Activated T-cell treated with anti-CD3 and anti-CD28 coated beads for 1 hour (primary cell): Measurements from ENCODE around the gene SYNPO2L.
"Not testable (repeated sequence)": the region's sequence is repeated elsewhere in the genome, so short reads cannot be mapped to it uniquely, and the experiment has no call there.

Experiments used
- DNase-seq: peaks from one replicate; pipeline ENCODE4 v3.0.0-alpha.2; 2020; ENCODE audit warnings: low read depth

SYNPO2L gene

GRCh38 chr10:73648975-73649829 is 6.6 kb downstream of the SYNPO2L start:
- DNase-seq = no peak

DNA sequence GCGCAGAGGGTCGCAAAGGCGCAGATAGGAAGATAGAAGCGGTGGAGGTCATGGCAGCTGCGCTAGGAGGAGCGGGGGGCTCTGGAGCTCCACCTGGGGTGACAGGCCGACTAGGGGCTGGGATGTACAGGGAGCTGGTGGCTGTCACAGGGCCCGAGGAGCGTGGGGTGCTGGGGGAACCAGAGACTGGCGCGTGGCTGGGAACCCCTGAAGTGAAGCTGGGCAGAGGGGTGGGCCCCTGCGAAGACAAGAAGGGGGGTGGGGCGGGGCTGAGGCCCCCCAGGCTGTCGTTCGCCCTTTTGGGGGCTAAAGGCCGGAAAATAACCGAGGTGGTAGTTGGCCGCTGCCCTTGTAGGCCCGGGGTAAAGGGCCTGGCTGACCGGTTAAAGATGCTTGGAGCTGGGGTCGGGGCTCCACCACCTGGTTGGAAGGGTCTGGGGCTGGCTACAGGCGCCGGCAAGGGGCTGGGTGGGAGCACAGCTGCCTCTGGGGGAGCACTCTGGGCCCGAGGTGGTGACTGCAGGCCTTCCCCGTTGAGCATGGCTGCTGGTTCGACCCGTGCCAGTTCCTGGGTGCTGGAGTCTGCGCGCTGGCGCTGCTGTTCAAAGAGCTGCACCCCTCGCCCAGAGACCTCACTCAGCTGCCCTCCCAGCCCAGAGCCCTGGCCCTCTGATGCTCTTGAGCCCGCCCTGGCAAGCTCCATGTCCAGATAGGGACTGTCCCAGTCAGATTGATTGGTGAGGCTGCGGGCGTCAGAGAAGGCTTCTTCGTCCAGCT is 7.8 kb downstream of the SYNPO2L start:
- DNase-seq = no peak

- DNase-seq = no peak
These were observed 8.5 kb downstream of the SYNPO2L start for GRCh38 chr10:73647211-73647874.

GRCh38 chr10:73646598-73647041 is 9.2 kb downstream of the SYNPO2L start:
- no peak for DNase-seq

GRCh38 chr10:73645251-73645650 is 10.6 kb downstream of the SYNPO2L start:
- no peak for DNase-seq

- no peak for DNase-seq
These were observed 11.1 kb downstream of the SYNPO2L start for GRCh38 chr10:73644767-73645166.

DNA sequence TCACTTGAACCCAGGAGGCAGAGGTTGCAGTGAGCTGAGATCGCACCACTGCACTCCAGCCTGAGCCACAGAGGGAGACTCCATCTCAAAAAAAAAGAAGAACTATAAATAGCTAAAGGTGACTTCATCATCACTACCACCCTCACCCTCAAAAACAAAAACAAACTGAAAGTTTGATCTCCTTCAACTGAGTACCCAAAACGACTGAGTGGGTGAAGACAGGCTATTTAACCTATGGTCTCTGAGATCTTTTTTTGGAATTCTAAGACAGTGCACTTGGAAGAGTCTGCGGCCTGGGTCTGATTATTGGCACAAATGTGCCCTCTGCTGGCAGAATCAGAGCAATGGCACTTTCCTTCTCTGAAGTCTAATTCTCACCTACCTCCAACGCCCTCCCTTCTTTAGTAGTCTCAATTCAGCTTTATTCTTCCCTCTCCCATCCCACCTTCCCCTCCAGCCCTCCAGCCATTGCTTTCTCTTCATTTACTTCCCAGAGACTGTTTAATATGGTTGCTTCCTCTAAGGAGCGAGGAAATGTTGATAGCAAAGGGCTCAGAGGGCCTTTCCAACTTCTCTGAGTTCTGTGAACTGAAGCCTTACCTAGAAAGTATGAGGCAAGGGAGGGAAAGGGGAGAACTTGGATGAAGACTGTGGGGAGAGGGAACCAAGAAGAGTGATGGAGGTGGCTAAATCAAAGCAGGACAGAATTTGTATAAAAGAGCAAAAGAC is 11.7 kb downstream of the SYNPO2L start:
- DNase-seq = peak; percentile 30

DNA sequence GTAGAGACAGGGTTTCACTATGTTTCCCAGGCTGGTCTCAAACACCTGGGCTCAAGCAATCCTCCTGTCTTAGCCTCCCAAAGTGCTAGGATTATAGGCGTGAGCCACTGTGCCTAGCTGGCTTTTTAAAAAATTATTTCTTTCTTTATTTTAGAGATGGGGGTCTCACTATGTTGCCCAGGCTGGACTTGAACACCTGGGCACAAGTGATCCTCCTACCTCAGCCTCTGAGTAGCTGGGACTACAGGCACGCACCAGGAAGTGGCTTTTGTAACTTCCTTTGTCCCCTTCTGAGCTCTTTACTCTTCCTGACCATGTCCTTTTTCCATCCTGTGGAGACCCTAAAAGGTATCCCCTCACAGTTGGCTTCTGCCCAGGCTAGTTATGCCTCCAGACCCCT is 12.5 kb downstream of the SYNPO2L start:
- no peak for DNase-seq

GRCh38 chr10:73641328-73642060 is 14.3 kb downstream of the SYNPO2L start, which contains the start of gene MYOZ1:
Gene MYOZ1, minus strand, starts transcription at chr10:73641474. Its CDS starts 1,457 bp downstream, at chr10:73640017.
- no peak for DNase-seq

GRCh38 chr10:73639286-73639685 is 16.5 kb downstream of the SYNPO2L start:
- no peak for DNase-seq

- no peak for DNase-seq
These were observed 20.0 kb downstream of the SYNPO2L start for GRCh38 chr10:73635781-73636180.

DNA sequence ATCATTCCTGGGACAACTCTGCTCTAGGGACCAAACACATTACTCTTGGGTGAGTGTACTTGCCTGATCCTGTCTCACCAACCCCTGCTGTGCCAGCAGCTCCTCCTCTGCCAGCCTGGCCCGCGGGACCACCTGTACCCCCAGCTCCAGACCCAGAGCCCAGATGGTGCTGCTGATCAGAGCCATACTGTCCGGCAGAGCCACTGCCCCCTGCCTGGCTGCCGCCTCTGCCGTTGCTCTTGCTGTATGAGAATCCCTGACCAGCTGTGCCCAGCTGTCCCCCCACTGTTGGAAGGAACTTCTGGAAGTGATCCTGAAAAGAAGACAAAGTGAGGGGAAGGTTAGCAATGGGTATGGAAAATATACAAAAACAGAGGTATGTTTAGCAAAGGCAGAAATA is 21.4 kb downstream of the SYNPO2L start:
- no peak for DNase-seq

GRCh38 chr10:73629165-73629564 is 26.7 kb downstream of the SYNPO2L start:
- no peak for DNase-seq

DNA sequence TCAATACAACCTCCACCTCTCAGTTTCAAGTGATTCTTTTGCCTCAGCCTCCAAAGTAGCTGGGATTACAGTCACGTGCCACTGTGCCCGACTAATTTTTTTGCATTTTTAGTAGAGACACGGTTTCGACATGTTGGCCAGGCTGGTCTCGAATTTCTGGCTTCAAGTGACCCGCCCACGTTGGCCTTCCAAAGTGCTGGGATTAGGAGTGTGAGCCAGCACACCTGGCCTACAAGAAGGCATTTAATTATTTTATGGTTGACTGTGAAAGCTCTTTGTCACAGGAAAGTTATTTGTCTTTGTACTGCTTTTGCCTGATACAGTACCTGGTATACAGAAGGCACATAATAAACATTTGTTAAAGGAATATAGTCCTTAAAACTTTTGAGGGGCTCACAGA is 27.4 kb downstream of the SYNPO2L start:
- DNase-seq = no peak

DNA sequence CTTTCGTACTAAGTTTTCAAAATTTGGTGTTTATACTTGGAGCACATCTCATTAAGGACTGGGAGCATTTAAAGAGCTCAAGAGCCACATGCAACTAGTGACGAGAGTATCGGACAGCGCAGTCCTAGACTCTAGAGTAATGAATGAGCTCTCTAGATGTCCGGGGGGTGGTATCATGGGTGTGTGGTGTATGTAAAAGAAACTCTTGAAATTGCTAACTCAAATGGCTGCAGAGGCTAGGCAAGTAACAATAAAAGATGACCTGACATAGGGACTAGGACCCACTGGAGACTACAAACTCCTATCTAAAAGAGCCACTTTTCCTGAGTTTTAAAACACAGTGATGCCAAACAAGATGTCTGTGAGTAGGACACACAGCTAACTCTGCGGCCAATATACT is 28.5 kb downstream of the SYNPO2L start:
- no peak for DNase-seq

DNA sequence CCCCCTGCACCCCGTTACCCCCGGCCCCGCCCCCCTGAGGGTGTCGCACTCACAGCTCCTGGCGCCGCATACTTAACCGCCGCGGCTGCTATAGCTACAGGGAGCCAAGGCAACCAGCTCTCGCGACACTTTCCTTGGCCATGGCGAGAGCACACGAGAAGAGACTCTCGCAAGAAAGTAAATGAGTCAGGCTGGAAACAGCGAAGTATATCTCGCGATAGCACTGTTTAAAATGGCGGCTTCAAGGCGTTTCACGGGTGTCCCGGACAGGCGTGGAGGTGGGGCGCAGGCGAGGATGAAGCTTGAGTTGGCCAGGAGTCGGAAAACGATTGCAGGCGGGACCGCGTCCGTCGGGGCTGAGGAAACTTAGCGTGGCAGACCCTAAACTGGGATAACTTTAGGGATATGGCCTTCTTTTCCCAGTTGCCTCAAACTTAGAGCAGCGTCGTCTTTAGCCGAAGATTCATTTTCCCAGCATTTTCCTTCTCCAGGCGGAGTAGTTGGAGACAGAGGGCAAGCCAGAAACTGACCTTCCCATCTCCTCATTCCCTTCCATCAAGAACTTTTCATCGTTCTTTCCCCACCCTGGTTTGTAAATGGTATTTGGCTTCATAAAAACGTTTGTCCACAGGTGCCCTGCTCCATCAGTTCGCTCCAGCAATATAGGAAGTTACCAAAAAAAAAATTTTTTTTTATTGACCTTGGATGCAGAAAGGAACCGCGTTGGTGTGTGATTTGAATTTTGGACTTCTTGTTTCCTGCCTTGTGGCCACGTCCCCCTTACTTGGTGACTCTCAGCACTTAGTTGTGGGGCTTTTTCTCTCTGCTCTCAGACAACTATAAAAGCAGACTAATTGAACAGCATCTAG is 29.7 kb downstream of the SYNPO2L start:
- DNase-seq = peak; percentile 84

GRCh38 chr10:73625004-73625883 is 30.6 kb downstream of the SYNPO2L start:
- DNase-seq = no peak

- DNase-seq = no peak
These were observed 32.8 kb downstream of the SYNPO2L start for GRCh38 chr10:73623056-73623455.

DNA sequence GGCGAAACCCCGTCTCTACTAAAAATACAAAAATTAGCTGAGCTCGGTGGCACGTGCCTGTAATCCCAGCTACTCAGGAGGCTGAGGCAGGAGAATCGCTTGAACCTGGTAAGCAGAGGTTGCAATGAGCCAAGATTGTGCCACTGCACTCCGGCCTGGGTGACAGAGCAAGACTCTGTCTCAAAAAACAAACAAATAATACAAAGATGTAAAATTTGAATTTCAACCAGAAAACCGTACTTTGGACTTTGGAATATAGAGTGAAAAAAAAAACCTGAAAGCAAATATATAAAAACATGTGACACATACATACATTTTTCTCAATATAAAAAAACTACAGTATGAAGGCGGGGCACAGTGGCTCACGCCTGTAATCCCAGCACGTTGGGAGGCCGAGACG is 34.9 kb downstream of the SYNPO2L start:
- DNase-seq = not testable (repeated sequence)
